ENCODE data around the gene PEPD.

The PEPD gene

GRCh38 chr19:33473653-33474305 is 47.8 kb downstream of the PEPD start:
- DNase-seq (ENCODE audit: low read depth in 2 of 2) = no peak

GRCh38 chr19:33472691-33473652 is 48.6 kb downstream of the PEPD start:
- DNase-seq (ENCODE audit: low read depth in 2 of 2) = peak; percentile 82 to 83

GRCh38 chr19:33472226-33472625 is 49.4 kb downstream of the PEPD start:
- no peak for DNase-seq (ENCODE audit: low read depth in 2 of 2)

GRCh38 chr19:33471111-33471996 is 50.2 kb downstream of the PEPD start:
- DNase-seq (ENCODE audit: low read depth in 2 of 2) = no peak

- no peak for DNase-seq (ENCODE audit: low read depth in 2 of 2)
Measured at GRCh38 chr19:33470686-33471085, 50.9 kb downstream of the PEPD start.

- no peak for DNase-seq (ENCODE audit: low read depth in 2 of 2)
Measured at GRCh38 chr19:33470040-33470330, 51.6 kb downstream of the PEPD start.

- no peak for DNase-seq (ENCODE audit: low read depth in 2 of 2)
Measured at GRCh38 chr19:33469171-33470039, 52.2 kb downstream of the PEPD start.

GRCh38 chr19:33468361-33469170 is 53.0 kb downstream of the PEPD start:
- DNase-seq (ENCODE audit: low read depth in 2 of 2) = no peak

GRCh38 chr19:33467851-33468250 is 53.7 kb downstream of the PEPD start:
- no peak for DNase-seq (ENCODE audit: low read depth in 2 of 2)

GRCh38 chr19:33465834-33466233 is 55.8 kb downstream of the PEPD start:
- no peak for DNase-seq (ENCODE audit: low read depth in 2 of 2)

GRCh38 chr19:33465371-33465770 is 56.2 kb downstream of the PEPD start:
- DNase-seq (ENCODE audit: low read depth in 2 of 2) = no peak

- no peak for DNase-seq (ENCODE audit: low read depth in 2 of 2)
Measured at GRCh38 chr19:33464733-33465115, 56.9 kb downstream of the PEPD start.

GRCh38 chr19:33464010-33464732 is 57.4 kb downstream of the PEPD start:
- DNase-seq (ENCODE audit: low read depth in 2 of 2) = no peak

- no peak for DNase-seq (ENCODE audit: low read depth in 2 of 2)
Measured at GRCh38 chr19:33463199-33463598, 58.4 kb downstream of the PEPD start.

- no peak for DNase-seq (ENCODE audit: low read depth in 2 of 2)
Measured at GRCh38 chr19:33462112-33462791, 59.3 kb downstream of the PEPD start.

GRCh38 chr19:33461256-33462111 is 60.1 kb downstream of the PEPD start:
- DNase-seq (ENCODE audit: low read depth in 2 of 2) = no peak

GRCh38 chr19:33460221-33460908 is 61.2 kb downstream of the PEPD start:
- no peak for DNase-seq (ENCODE audit: low read depth in 2 of 2)
